PC-3 (cell line): ENCODE measurements around the gene ARMC7. TPM values are rescaled to one million over a fixed set of nuclear protein-coding genes. Genes with fewer than 3 reads are reported as not detected.

ENCODE experiments used
- ATAC-seq: fragments of 200-7000 bp; cut with Tn5 transposase; 2 replicates; pipeline ENCODE4 v1.9.1; 2020; ENCODE audit warnings: mild to moderate bottlenecking, moderate library complexity
- BruUV-seq: library from RNA; stranded (reverse); fragments of 400-500 nt; replicated peaks from 2 replicates; lab custom pipeline; 2021; lab: Mats Ljungman, UMichigan
- CTCF ChIA-PET: fragments of 300-600 bp; sonication (Branson Sonifier 250); formaldehyde crosslinking; loops from one replicate; lab custom pipeline; 2022; ENCODE audit warnings: antibody characterized with exemption; lab: Charles Lee
- POLR2A ChIA-PET: fragments of 300-600 bp; sonication (Branson Sonifier 250); formaldehyde crosslinking; loops from one replicate; lab custom pipeline; 2022; ENCODE audit warnings: antibody characterized with exemption; ENCODE audit not compliant: unreplicated experiment; lab: Charles Lee
- DNase-seq: peaks from one replicate; pipeline ENCODE4 v3.0.0-alpha.2; 2015
- H2AFZ ChIP-seq: fragments of 300-600 bp; sonication (generic); 2 replicates; pipeline ENCODE4 v1.6.0; 2016; ENCODE audit warnings: antibody characterized with exemption, low read length
- H3F3A ChIP-seq: fragments of 300-600 bp; sonication (generic); one replicate; pipeline ENCODE4 v1.6.0; 2017; ENCODE audit warnings: antibody characterized with exemption, low read length, control low read depth, mild to moderate bottlenecking; ENCODE audit not compliant: unreplicated experiment
- H3K27ac ChIP-seq: fragments of 300-600 bp; sonication (generic); 2 replicates; pipeline ENCODE4 v1.5.1; 2016; ENCODE audit warnings: mild to moderate bottlenecking, low read length
- H3K27me3 ChIP-seq: fragments of 300-600 bp; sonication (generic); 2 replicates; pipeline ENCODE4 v1.6.1; 2016; ENCODE audit warnings: low read length, mixed read lengths
- H3K36me3 ChIP-seq: fragments of 300-600 bp; sonication (generic); 2 replicates; pipeline ENCODE4 v1.6.1; 2016; ENCODE audit warnings: low read depth, mixed run types, low read length, mixed read lengths
- H3K4me1 ChIP-seq: fragments of 300-600 bp; sonication (generic); 2 replicates; pipeline ENCODE4 v1.5.1; 2016; ENCODE audit warnings: low read length; ENCODE audit not compliant: insufficient read depth
- H3K4me2 ChIP-seq: fragments of 300-600 bp; sonication (generic); 2 replicates; pipeline ENCODE4 v1.6.0; 2016; ENCODE audit warnings: low read length
- H3K4me3 ChIP-seq: fragments of 300-600 bp; sonication (generic); 2 replicates; pipeline ENCODE4 v1.5.1; 2016; ENCODE audit warnings: mild to moderate bottlenecking, low read length, mixed read lengths
- H3K79me2 ChIP-seq: fragments of 300-600 bp; sonication (generic); 2 replicates; pipeline ENCODE4 v1.6.1; 2017; ENCODE audit warnings: low read length, mixed read lengths
- H3K9ac ChIP-seq: fragments of 300-600 bp; sonication (generic); 2 replicates; pipeline ENCODE4 v1.6.0; 2016; ENCODE audit warnings: mild to moderate bottlenecking, low read length
- H3K9me2 ChIP-seq: fragments of 300-600 bp; sonication (generic); replicated peaks from 2 replicates; pipeline ENCODE4 v1.6.1; 2016; ENCODE audit warnings: mixed run types, low read length, mixed read lengths
- H3K9me3 ChIP-seq: fragments of 300-600 bp; sonication (generic); 2 replicates; pipeline ENCODE4 v1.6.1; 2016; ENCODE audit warnings: low read length, mixed read lengths
- H4K20me1 ChIP-seq: fragments of 300-600 bp; sonication (generic); 2 replicates; pipeline ENCODE4 v1.6.1; 2016; ENCODE audit warnings: low read length, mixed read lengths
- CTCF ChIP-seq: fragments of 300-600 bp; sonication (generic); conservative IDR thresholded peaks from 2 replicates; pipeline ENCODE4 v1.5.1; 2017; ENCODE audit warnings: antibody characterized with exemption, low read depth, mild to moderate bottlenecking, low read length
- EZH2 ChIP-seq: fragments of 300-600 bp; sonication (generic); IDR thresholded peaks from one replicate; pipeline ENCODE4 v1.6.1; 2017; ENCODE audit warnings: antibody characterized with exemption, mild to moderate bottlenecking, low read length; ENCODE audit not compliant: unreplicated experiment
- EZH2phosphoT487 ChIP-seq: fragments of 300-600 bp; sonication (generic); IDR thresholded peaks from 2 replicates; pipeline ENCODE4 v1.6.1; 2018; ENCODE audit warnings: mild to moderate bottlenecking, antibody characterized with exemption, low read length, borderline replicate concordance
- intact Hi-C: fragments of 100-400 bp; cut with micrococcal nuclease; formaldehyde crosslinking; loops from 2 replicates; pipeline ENCODE4 v1.9.0; 2023
- total RNA-seq: library from RNA; depleted of rRNA; stranded (reverse); fragments of >200 nt; gene quantifications from 2 replicates; pipeline ENCODE4 v1.2.3, GENCODE V29; 2014; rRNA removed

Gene ARMC7
- total RNA-seq, 1 experiment from 2014 or later = 17.0 TPM

DNA sequence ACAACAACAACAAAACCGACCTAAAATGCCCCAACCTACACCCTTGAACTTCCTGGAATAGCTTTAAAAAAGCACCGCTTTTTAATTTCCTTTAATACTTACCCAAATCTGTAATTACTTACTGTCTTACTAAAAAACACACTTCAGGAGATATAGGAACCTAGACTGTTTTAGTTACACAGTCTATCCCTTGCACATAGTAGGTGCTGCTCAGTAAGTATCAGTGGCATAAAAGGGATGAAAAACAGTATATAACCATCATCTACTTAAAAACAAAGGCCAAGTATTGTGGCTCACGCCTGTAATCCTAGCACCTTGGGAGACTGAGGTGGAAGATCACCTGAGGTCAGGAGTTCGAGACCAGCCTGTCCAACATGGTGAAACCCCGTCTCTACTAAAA is 66.9 kb downstream of the ARMC7 start:
- intact Hi-C loops = no loop called here
- Histone ChIP-seq H4K20me1 (peaks cover 45% of the 10 kb centered on the region), H3K9me3 (no peaks in the 10 kb centered on the region), H3K4me2 (no peak overlapping the region), H3K27me3 (no peaks in the 10 kb centered on the region), H3K4me3 (no peak overlapping the region), H3K9ac (no peak overlapping the region), H3K79me2 (peaks cover 99% of the 10 kb centered on the region), H3K9me2 (no peaks in the 10 kb centered on the region), H3K36me3 (peaks cover 78% of the 10 kb centered on the region), H2AFZ (no peak overlapping the region), H3F3A (peaks cover 7% of the 10 kb centered on the region), H3K4me1 (peaks cover 18% of the 10 kb centered on the region; the same call in 1 of the 2 replicates), H3K27ac (no peak overlapping the region)
- ChIA-PET POLR2A (interaction anchor here (0.6 kb wide), 1 partner anchor 187 kb away, joined by 3 read pairs; no protein-coding TSS in a partner anchor), CTCF (no interaction called here)
- DNase-seq = no peak
- BruUV-seq = no TSS peak
- ATAC-seq = no peak
- no peak for TF ChIP-seq EZH2phosphoT487
- no peak for TF ChIP-seq EZH2
- TF ChIP-seq CTCF = no peak

DNA sequence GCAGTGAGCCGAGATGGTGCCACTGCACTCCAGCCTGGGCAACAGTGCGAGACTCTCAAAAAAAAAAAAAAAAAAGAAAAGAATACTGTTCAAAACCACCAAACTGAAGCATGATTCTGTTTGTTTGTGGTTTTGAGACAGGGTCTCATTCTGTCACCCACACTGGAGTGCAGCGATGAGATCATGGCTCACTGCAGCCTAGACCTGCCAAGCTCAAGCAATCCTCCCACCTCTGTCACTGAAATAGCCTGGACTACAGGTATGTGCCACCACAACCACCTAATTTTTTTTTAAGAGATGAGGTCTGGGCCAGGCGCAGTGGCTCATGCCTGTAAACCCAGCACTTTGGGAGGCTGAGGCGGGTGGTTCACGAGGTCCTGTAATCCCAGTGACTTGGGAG is 68.7 kb downstream of the ARMC7 start:
- ATAC-seq = no peak
- H3K9ac ChIP-seq = no peak overlapping the region
- peaks cover 23% of the 10 kb centered on the region for H3K4me1 ChIP-seq
- no peak for TF ChIP-seq EZH2
- no peak for TF ChIP-seq CTCF
- TF ChIP-seq EZH2phosphoT487 = no peak
- H3K27ac ChIP-seq = no peak overlapping the region
- no peak for DNase-seq
- H3F3A ChIP-seq = peaks cover 7% of the 10 kb centered on the region
- H3K36me3 ChIP-seq = peaks cover 64% of the 10 kb centered on the region
- ChIA-PET CTCF (no interaction called here), POLR2A (no interaction called here)
- H4K20me1 ChIP-seq = peaks cover 49% of the 10 kb centered on the region
- H3K27me3 ChIP-seq = no peaks in the 10 kb centered on the region
- BruUV-seq = no TSS peak
- H3K4me2 ChIP-seq = no peak overlapping the region
- H3K9me3 ChIP-seq = no peaks in the 10 kb centered on the region
- H3K79me2 ChIP-seq = peaks cover 96% of the 10 kb centered on the region
- no peak overlapping the region for H3K4me3 ChIP-seq
- no peak overlapping the region for H2AFZ ChIP-seq
- no peaks in the 10 kb centered on the region for H3K9me2 ChIP-seq
- intact Hi-C loops = no loop called here

Other genes with a start within 250 kb of the ARMC7 start
- 28.1 and 44.5 TPM in 2 replicates for gene FDXR, start 237.0 kb upstream of the ARMC7 start, total RNA-seq
- gene FADS6, start 216.3 kb upstream of the ARMC7 start, total RNA-seq = not detected in 2 replicates
- 0.04 TPM in 1 of 2 replicates, not detected in the other for gene USH1G, start 186.7 kb upstream of the ARMC7 start, total RNA-seq
- not detected in 2 replicates for gene OTOP2, start 185.7 kb upstream of the ARMC7 start, total RNA-seq
- not detected in 2 replicates for gene OTOP3, start 174.1 kb upstream of the ARMC7 start, total RNA-seq
- 40.6 and 51.0 TPM in 2 replicates for gene HID1, start 137.2 kb upstream of the ARMC7 start, total RNA-seq
- 35.8 and 50.9 TPM in 2 replicates for gene CDR2L, start 122.3 kb upstream of the ARMC7 start, total RNA-seq
- 151 and 195 TPM in 2 replicates for gene MRPL58, start 97.3 kb upstream of the ARMC7 start, total RNA-seq
- 361 and 374 TPM in 2 replicates for gene ATP5PD, start 63.0 kb upstream of the ARMC7 start, total RNA-seq
- 23.8 and 28.0 TPM in 2 replicates for gene KCTD2, start 62.7 kb upstream of the ARMC7 start, total RNA-seq
- 1.2 and 1.6 TPM in 2 replicates for gene SLC16A5, start 22.0 kb upstream of the ARMC7 start, total RNA-seq
- gene NT5C, start 21.8 kb downstream of the ARMC7 start, total RNA-seq = 116 and 131 TPM in 2 replicates
- 674 and 705 TPM in 2 replicates for gene JPT1, start 44.5 kb downstream of the ARMC7 start, total RNA-seq
- 244 and 282 TPM in 2 replicates for gene SUMO2, start 73.0 kb downstream of the ARMC7 start, total RNA-seq
- 91.5 and 95.6 TPM in 2 replicates for gene NUP85, start 95.7 kb downstream of the ARMC7 start, total RNA-seq
- 38.8 and 40.1 TPM in 2 replicates for gene GGA3, start 151.6 kb downstream of the ARMC7 start, total RNA-seq
- 112 and 144 TPM in 2 replicates for gene MRPS7, start 151.9 kb downstream of the ARMC7 start, total RNA-seq
- gene MIF4GD, start 161.3 kb downstream of the ARMC7 start, total RNA-seq = 30.8 and 42.3 TPM in 2 replicates
- 75.0 and 76.9 TPM in 2 replicates for gene SLC25A19, start 179.5 kb downstream of the ARMC7 start, total RNA-seq